K562 (cell line): ENCODE data around the gene ACBD6. TPM values are rescaled to one million over a fixed set of nuclear protein-coding genes. Genes with fewer than 3 reads are reported as not detected.
A peak's percentile ranks its signal among the peaks of the same experiment; 100 is the strongest.

Experiments
- ATAC-seq: fragments of 200-7000 bp; cut with Tn5 transposase; 3 replicates; pipeline ENCODE4 v1.9.1; 2020; ENCODE audit warnings: moderate library complexity
- BruUV-seq: library from RNA; stranded (reverse); fragments of 400-500 nt; replicated peaks from 2 replicates; lab custom pipeline; 2021; lab: Mats Ljungman, UMichigan
- CTCF ChIA-PET: fragments of 300-600 bp; formaldehyde crosslinking; extraction: SDS; loops from one replicate; lab custom pipeline; 2021; ENCODE audit warnings: low intra/inter-chr PET ratio; lab: Yijun Ruan, JAX
- POLR2A ChIA-PET: fragments of 300-600, 350-650 bp; sonication (Branson Sonifier 250); formaldehyde crosslinking; extraction: SDS; loops from one replicate; lab custom pipeline; 2021; ENCODE audit warnings: antibody characterized with exemption, inconsistent platforms; lab: Yijun Ruan, JAX
- DNase-seq, 4 experiments: peaks; one replicate each; pipeline versions ENCODE4 v3.0.0 to v3.0.0-alpha.2; 2011 to 2018; ENCODE audit warnings: low spot score in 3 of 4, mixed read lengths in 3 of 4; ENCODE audit errors: extremely low read depth in 1 of 4
- FAIRE-seq: peaks from 2 replicates; lab custom pipeline; 2011; peaks lifted over from hg19 to GRCh38; lab: Jason Lieb, UNC
- H2AFZ ChIP-seq: 2 replicates; pipeline ENCODE4 v1.6.0; 2011; ENCODE audit warnings: low read depth, low read length, control low read depth, inconsistent platforms
- H3K27ac ChIP-seq: fragments of 200-600 bp; 3 replicates; pipeline ENCODE4 v1.8.0; 2011; ENCODE audit warnings: low read depth, mild to moderate bottlenecking, control low read depth, inconsistent platforms, low read length, moderate library complexity, mixed read lengths; ENCODE audit errors: extremely low read depth
- H3K27me3 ChIP-seq, 2 experiments: fragments of 300-600 bp in 1 of 2; 2 replicates in 1 of 2; 3 replicates in 1 of 2; pipeline versions ENCODE4 v1.6.0 to v1.8.0; 2011; ENCODE audit warnings: inconsistent platforms in 2 of 2, low read length in 2 of 2, mild to moderate bottlenecking in 1 of 2, mixed read lengths in 1 of 2, moderate library complexity in 1 of 2; ENCODE audit not compliant: control insufficient read depth in 2 of 2, insufficient read depth in 2 of 2
- H3K36me3 ChIP-seq: fragments of 300-600 bp; 3 replicates; pipeline ENCODE4 v1.8.0; 2011; ENCODE audit warnings: mild to moderate bottlenecking, low read length, inconsistent platforms; ENCODE audit not compliant: control insufficient read depth, insufficient read depth
- H3K4me1 ChIP-seq, 2 experiments: fragments of 200-600 bp in 1 of 2; replicated peaks in 1 of 2; 2 replicates in 1 of 2; 3 replicates in 1 of 2; pipeline versions ENCODE4 v1.5.1 to v1.8.0; 2011; ENCODE audit warnings: inconsistent platforms in 2 of 2, low read length in 2 of 2, mild to moderate bottlenecking in 1 of 2, mixed read lengths in 1 of 2, moderate library complexity in 1 of 2; ENCODE audit not compliant: control insufficient read depth in 2 of 2, insufficient read depth in 2 of 2
- H3K4me2 ChIP-seq: 2 replicates; pipeline ENCODE4 v1.6.1; 2011; ENCODE audit warnings: low read length, control low read depth, inconsistent platforms, mixed read lengths; ENCODE audit not compliant: insufficient read depth
- H3K4me3 ChIP-seq: fragments of 200-600 bp; sonication (generic), shearing (Covaris generic); 2 replicates; pipeline ENCODE4 v1.5.1; 2016; ENCODE audit warnings: control low read depth, inconsistent platforms
- H3K79me2 ChIP-seq: fragments of 200-600 bp; 3 replicates; pipeline ENCODE4 v1.8.0; 2011; ENCODE audit warnings: low read length, inconsistent platforms; ENCODE audit not compliant: control insufficient read depth, insufficient read depth
- H3K9ac ChIP-seq, 2 experiments: 2 replicates each; pipeline versions ENCODE4 v1.6.0 to v1.6.1; 2011; ENCODE audit warnings: low read depth in 2 of 2, low read length in 2 of 2, control low read depth in 1 of 2, inconsistent platforms in 1 of 2, mild to moderate bottlenecking in 1 of 2, mixed read lengths in 1 of 2; ENCODE audit not compliant: insufficient read depth in 1 of 2
- H3K9me1 ChIP-seq: one replicate; pipeline ENCODE4 v1.6.0; 2011; ENCODE audit warnings: inconsistent platforms, mild to moderate bottlenecking, low read length, moderate library complexity; ENCODE audit not compliant: control insufficient read depth, insufficient read depth
- H3K9me3 ChIP-seq: replicated peaks from 2 replicates; pipeline ENCODE4 v1.5.1; 2011; ENCODE audit warnings: low read depth, low read length, inconsistent platforms; ENCODE audit not compliant: control insufficient read depth, insufficient read depth
- H4K20me1 ChIP-seq: replicated peaks from 2 replicates; pipeline ENCODE4 v1.6.1; 2011; ENCODE audit warnings: low read length, inconsistent platforms, mixed read lengths; ENCODE audit not compliant: control insufficient read depth, insufficient read depth
- GATAD2A ChIP-seq: fragments of 450-650 bp; IDR thresholded peaks from 2 replicates; pipeline ENCODE4 v1.6.1; 2017
- KLF1 ChIP-seq: fragments of 450-650 bp; IDR thresholded peaks from 2 replicates; pipeline ENCODE4 v1.6.1; 2016; ENCODE audit warnings: missing genetic modification characterization, missing compliant biosample characterization
- LCOR ChIP-seq: sonication (generic); formaldehyde crosslinking; IDR thresholded peaks from 2 replicates; pipeline ENCODE4 v1.8.0; 2022; ENCODE audit warnings: mild to moderate bottlenecking, missing genetic modification reagents
- NR4A1 ChIP-seq, 2 experiments: fragments of 250-450 bp in 1 of 2; fragments of 450-650 bp in 1 of 2; sonication (Bioruptor Pico) in 1 of 2; IDR thresholded peaks; 2 replicates each; pipeline versions ENCODE4 v1.4.0 to v1.6.1; 2016 to 2020; ENCODE audit warnings: mild to moderate bottlenecking in 2 of 2, missing compliant biosample characterization in 1 of 2, missing genetic modification characterization in 1 of 2, moderate library complexity in 1 of 2
- SLC30A9 ChIP-seq: fragments of 250-450 bp; sonication (Bioruptor Pico); IDR thresholded peaks from 2 replicates; pipeline ENCODE4 v1.8.0; 2022; ENCODE audit warnings: mild to moderate bottlenecking, moderate library complexity
- ZNF316 ChIP-seq: fragments of 450-650 bp; IDR thresholded peaks from 2 replicates; pipeline ENCODE4 v1.6.1; 2016
- ZNF431 ChIP-seq: sonication (generic); formaldehyde crosslinking; IDR thresholded peaks from 2 replicates; pipeline ENCODE4 v1.8.0; 2022; ENCODE audit warnings: mild to moderate bottlenecking, missing genetic modification reagents
- WGBS: fragments of 100-300 bp; shearing (Covaris generic); methylation state at CpG from one replicate; pipeline ENCODE4 v1.1.6; 2016; ENCODE audit warnings: low coverage, mixed read lengths; ENCODE audit not compliant: insufficient coverage; ENCODE audit errors: missing lambda C conversion rate; 5-methylcytosine and 5-hydroxymethylcytosine counted together
- in situ Hi-C: fragments of 300-500 bp; cut with MboI; formaldehyde crosslinking; loops from 4 replicates; pipeline ENCODE4 v1.15.0; 2018; ENCODE audit warnings: inconsistent platforms, mixed read lengths
- intact Hi-C: fragments of 100-400 bp; cut with micrococcal nuclease; formaldehyde crosslinking; loops from 2 replicates; pipeline ENCODE4 v1.14.2; 2022
- polyA plus RNA-seq, 8 experiments: library from polyadenylated mRNA; depleted of rRNA in 4 of 8; stranded (reverse) in 5 of 8; unstranded in 3 of 8; fragments of >200 nt; fragmentation: Nextera tagmentation in 2 of 8; fragmentation: Illumina TruSeq in 1 of 8; extraction: Ambion mirVana in 2 of 8; extraction: Trizol in 1 of 8; gene quantifications; 2 replicates each; pipeline versions ENCODE4 v1.2.1 to v1.2.3, GENCODE V29; 2011 to 2014; ENCODE audit warnings: inconsistent platforms in 1 of 8, missing spikeins in 1 of 8
- total RNA-seq, 7 experiments: library from RNA; depleted of rRNA in 6 of 7; stranded (reverse); fragments of >200 nt in 6 of 7; fragmentation: Illumina TruSeq in 2 of 7; extraction: Trizol in 2 of 7; gene quantifications; 2 replicates each; pipeline versions ENCODE4 v1.2.1 to v1.2.3, GENCODE V29; 2011 to 2021; ENCODE audit warnings: low replicate concordance in 1 of 7
- TF ChIP-seq, protein P1 (sequence below): fragments of 450-650 bp; IDR thresholded peaks from 2 replicates; pipeline ENCODE4 v1.6.1; 2016

ACBD6 gene
- total and polyA plus RNA-seq, 9 of the 15 experiments (the other 6 are each of a cell fraction or from before 2014, with no cell fraction given): 16.9 to 107 (median 77.7) TPM

DNA sequence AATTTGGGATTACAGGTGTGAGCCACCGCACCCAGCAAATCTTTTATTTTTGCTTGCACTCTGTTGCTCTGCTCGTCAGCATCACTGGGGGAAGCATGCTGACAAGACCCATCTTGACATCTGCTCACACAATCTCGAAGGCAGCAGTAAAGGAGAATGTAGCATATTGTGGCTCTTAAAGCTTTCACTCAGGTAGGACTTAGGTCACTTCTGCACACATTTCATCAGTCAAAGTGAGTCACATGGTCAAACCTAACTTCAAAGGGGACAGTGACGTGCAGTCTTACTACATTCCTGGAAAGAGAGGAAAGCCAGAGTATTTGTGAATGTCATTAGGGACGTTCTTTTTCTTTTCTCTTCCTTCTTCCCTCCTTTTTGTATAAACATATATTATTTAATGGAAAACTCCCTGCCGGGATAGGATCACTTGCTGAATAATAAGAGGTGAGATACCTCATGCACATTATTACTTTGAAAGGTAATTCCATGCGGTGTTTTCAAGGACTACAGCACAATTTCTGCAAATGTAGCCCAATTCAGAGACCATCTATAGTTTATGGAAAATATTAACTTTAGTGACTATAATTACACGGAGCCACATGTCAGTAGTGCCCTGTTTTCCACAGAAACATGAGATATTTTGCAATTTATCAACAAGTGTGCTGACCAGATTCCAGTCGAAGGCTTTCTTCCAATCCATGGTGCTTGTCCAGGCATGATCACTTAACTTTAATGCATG lies 19.3 kb upstream of the ACBD6 start (continued):
- TF ChIP-seq KLF1 (tag) (no peak), LCOR (peak; percentile 14; the same call in 1 of the 2 replicates), GATAD2A (0 out of 2 replicates have a peak, but pooled peaks have one; percentile 41), ZNF431 (no peak), NR4A1 (CRISPR knock-in tag; IDR thresholded peaks at IDR 0.05) (no peak), NR4A1 (tag; IDR thresholded peaks at IDR 0.05) (0 out of 2 replicates have a peak, but pooled peaks have one; percentile 30)
- TF ChIP-seq, protein P1, sequence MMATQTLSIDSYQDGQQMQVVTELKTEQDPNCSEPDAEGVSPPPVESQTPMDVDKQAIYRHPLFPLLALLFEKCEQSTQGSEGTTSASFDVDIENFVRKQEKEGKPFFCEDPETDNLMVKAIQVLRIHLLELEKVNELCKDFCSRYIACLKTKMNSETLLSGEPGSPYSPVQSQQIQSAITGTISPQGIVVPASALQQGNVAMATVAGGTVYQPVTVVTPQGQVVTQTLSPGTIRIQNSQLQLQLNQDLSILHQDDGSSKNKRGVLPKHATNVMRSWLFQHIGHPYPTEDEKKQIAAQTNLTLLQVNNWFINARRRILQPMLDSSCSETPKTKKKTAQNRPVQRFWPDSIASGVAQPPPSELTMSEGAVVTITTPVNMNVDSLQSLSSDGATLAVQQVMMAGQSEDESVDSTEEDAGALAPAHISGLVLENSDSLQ: peak; percentile 70

DNA sequence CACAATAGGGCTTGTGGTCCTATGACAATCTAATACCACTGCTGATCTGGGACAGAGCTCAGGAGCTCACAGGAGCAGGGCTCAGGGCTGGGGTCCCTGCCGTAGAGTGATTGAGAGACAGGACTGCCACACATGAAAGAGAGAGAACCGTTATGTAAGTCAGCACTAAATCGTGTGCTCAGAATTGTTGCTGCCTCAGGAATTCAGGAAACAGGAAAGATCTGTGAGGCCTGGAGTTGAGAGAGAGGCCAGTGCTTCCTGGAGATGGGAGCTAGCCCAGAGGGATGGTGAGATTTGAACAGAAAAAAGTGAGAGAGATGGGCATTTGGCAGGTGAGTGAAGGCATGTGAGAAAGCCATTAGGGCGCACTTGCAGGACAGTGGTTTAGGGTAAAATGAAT lies 17.5 kb upstream of the ACBD6 start:
- Histone ChIP-seq H3K27me3 (no peaks in the 10 kb centered on the region), H3K4me3 (no peak overlapping the region), H4K20me1 (no peaks in the 10 kb centered on the region), H3K4me2 (no peak overlapping the region), H3K27ac (no peak overlapping the region), H3K79me2 (no peaks in the 10 kb centered on the region), H3K4me1 (peaks cover 3 to 23% of the 10 kb centered on the region in 2 experiments; a peak in 3 of 5 replicates), H3K9ac (no peak overlapping the region), H3K36me3 (no peaks in the 10 kb centered on the region), H2AFZ (peak overlapping the region; percentile 70), H3K9me3 (no peaks in the 10 kb centered on the region), H3K9me1 (no peaks in the 10 kb centered on the region)
- WGBS: 32% methylated on average over 4 of the region's 4 CpGs
- no peak for DNase-seq
- ChIA-PET POLR2A (interaction anchor here (0.5 to 0.6 kb wide), 2 partner anchors 10 to 708 kb away, joined by 3 read pairs; no protein-coding TSS in a partner anchor), CTCF (no interaction called here)
- BruUV-seq: no TSS peak
- in situ Hi-C loops (no loop called here), intact Hi-C loops (loop anchor here (5.0 kb wide), 4 partner anchors 112 to 622 kb away; partner anchors contain the start of genes IER5 and XPR1)
- no peak for FAIRE-seq
- no peak for ATAC-seq
- no peak for TF ChIP-seq SLC30A9
- 0 out of 2 replicates have a peak, but pooled peaks have one; percentile 10 for TF ChIP-seq ZNF316
